Spleen (tissue), 11 donors: ENCODE data around the gene DEF6. TPM values are rescaled to one million over a fixed set of nuclear protein-coding genes. Genes with fewer than 3 reads are reported as not detected.

Experiments
- DNase-seq: peaks from one replicate; pipeline ENCODE4 v3.0.0-alpha.2; 2020
- H3K27ac ChIP-seq, 8 donors: fragments of 200-600 bp; sonication (generic) in 7 of 8; 1 replicate in 4 of 8; 2 replicates in 4 of 8; pipeline versions ENCODE4 v1.5.0 to v1.8.0; 2016 to 2021; ENCODE audit warnings: inconsistent platforms in 4 of 8, mild to moderate bottlenecking in 4 of 8, moderate library complexity in 1 of 8
- H3K27me3 ChIP-seq, 7 donors: fragments of 200-600 bp; sonication (generic) in 6 of 7; replicated peaks in 1 of 7; 1 replicate in 4 of 7; 2 replicates in 3 of 7; pipeline versions ENCODE4 v1.5.0 to v1.8.0; 2016 to 2021; ENCODE audit warnings: inconsistent platforms in 3 of 7, mild to moderate bottlenecking in 1 of 7
- H3K36me3 ChIP-seq, 6 donors: fragments of 200-600 bp; sonication (generic) in 5 of 6; 1 replicate in 4 of 6; 2 replicates in 2 of 6; pipeline versions ENCODE4 v1.5.0 to v1.8.0; 2016 to 2021; ENCODE audit warnings: inconsistent platforms in 2 of 6
- H3K4me1 ChIP-seq, 6 donors: fragments of 200-600 bp; sonication (generic) in 5 of 6; 1 replicate in 3 of 6; 2 replicates in 3 of 6; pipeline versions ENCODE4 v1.5.0 to v1.8.0; 2016 to 2021; ENCODE audit warnings: inconsistent platforms in 3 of 6
- H3K4me3 ChIP-seq, 8 donors: fragments of 200-600 bp; sonication (generic) in 7 of 8; 1 replicate in 4 of 8; 2 replicates in 4 of 8; pipeline versions ENCODE4 v1.5.0 to v1.8.0; 2016 to 2021; ENCODE audit warnings: inconsistent platforms in 4 of 8, mild to moderate bottlenecking in 4 of 8, moderate library complexity in 2 of 8
- H3K9me3 ChIP-seq, 8 donors: fragments of 200-600 bp; sonication (generic) in 7 of 8; 1 replicate in 4 of 8; 2 replicates in 4 of 8; pipeline versions ENCODE4 v1.5.0 to v1.8.0; 2016 to 2021; ENCODE audit warnings: inconsistent platforms in 4 of 8
- CTCF ChIP-seq, 11 experiments: fragments of 200-600 bp in 7 of 11; fragments of 450-650 bp in 4 of 11; sonication (generic) in 4 of 11; IDR thresholded peaks in 8 of 11; conservative IDR thresholded peaks in 3 of 11; 1 replicate in 7 of 11; 2 replicates in 4 of 11; pipeline versions ENCODE4 v1.4.0 to v1.8.0; 2016 to 2021; ENCODE audit warnings: antibody characterized with exemption in 11 of 11, inconsistent platforms in 4 of 11, mild to moderate bottlenecking in 1 of 11
- POLR2A ChIP-seq, 3 donors: fragments of 450-650 bp; IDR thresholded peaks; one replicate each; pipeline ENCODE4 v1.5.1; 2017; ENCODE audit warnings: antibody characterized with exemption in 3 of 3, mild to moderate bottlenecking in 1 of 3
- POLR2AphosphoS5 ChIP-seq, 3 donors: sonication (generic); formaldehyde crosslinking; IDR thresholded peaks; one replicate each; pipeline ENCODE4 v1.5.1; 2017; ENCODE audit warnings: antibody characterized with exemption in 3 of 3
- WGBS, 5 donors: extraction: QIAGEN DNeasy Blood & Tissue Kit in 3 of 5; methylation state at CpG; one replicate each; pipeline versions ENCODE4 v1.1.5 to v1.1.7; 2013 to 2018; 5-methylcytosine and 5-hydroxymethylcytosine counted together
- intact Hi-C: fragments of 100-400 bp; cut with DNase I; formaldehyde crosslinking; loops from one replicate; pipeline ENCODE4 v1.15.0; 2023; ENCODE audit warnings: low total_unique reads
- polyA plus RNA-seq, 3 donors: library from polyadenylated mRNA; stranded (reverse); fragments of 200-250 nt; gene quantifications; one replicate each; pipeline ENCODE4 v1.2.1, GENCODE V29; 2013
- total RNA-seq, 7 donors: library from RNA; depleted of rRNA in 3 of 7; stranded (reverse); fragments of >200 nt in 3 of 7; fragmentation: NEBNext Ultra II Directional in 4 of 7; extraction: Animal tissue kit (Norgen Biotek cat#: 25700) in 4 of 7; gene quantifications; one replicate each; pipeline versions ENCODE4 v1.1.0 to v1.2.1, GENCODE V29; 2016 to 2021
- donor health status: healthy with polysubstance abuse.
- donor health status: DM: no; HTN: no; CAD: no; lungs with moderate emphysema.
- donor health status: DM: no; HTN: no; CAD: no.
- donor health status: Bipolar disorder and iron deficiency.
- donor health status: healthy.
- donor health status: DM: no; HTN: no; CAD: no.
- donor health status: DM: yes; HTN: yes; CAD: no.

The DEF6 gene
- total and polyA plus RNA-seq, 10 donors: 57.9 to 132 (median 73.2) TPM

DNA sequence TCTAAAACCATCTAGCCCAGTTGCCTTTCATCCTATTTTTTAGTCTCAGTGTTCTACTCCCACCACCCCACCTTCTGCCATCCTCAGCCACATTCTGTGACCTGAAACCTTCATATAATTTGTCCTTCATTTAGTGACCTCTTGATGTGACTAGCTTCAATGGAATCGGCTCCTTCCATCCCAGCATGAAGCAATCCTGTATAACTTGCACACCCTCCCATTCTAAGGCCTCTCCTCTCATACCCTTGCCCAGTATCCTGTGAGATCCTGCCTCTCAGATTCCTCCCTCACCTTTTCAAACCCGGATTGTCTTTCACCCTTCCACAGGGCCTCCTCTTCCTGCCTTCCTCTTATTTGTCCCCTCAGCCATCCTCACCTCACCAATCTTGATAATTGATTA lies 35.0 kb upstream of the DEF6 start:
- H3K4me1 ChIP-seq: peaks cover 18 to 76% (median 39%) of the 10 kb centered on the region in 6 donors
- no peak overlapping the region for H3K4me3 ChIP-seq
- TF ChIP-seq POLR2AphosphoS5 (IDR thresholded peaks at IDR 0.05): no peak
- no peaks in the 10 kb centered on the region for H3K9me3 ChIP-seq
- whole genome bisulfite sequencing, 5 donors: 38 to 89% (median 74%) methylated on average over 1 to 2 of the region's 2 CpGs
- no peaks in the 10 kb centered on the region for H3K36me3 ChIP-seq
- DNase-seq: no peak
- no peaks in the 10 kb centered on the region for H3K27me3 ChIP-seq
- intact Hi-C loops: no loop called here
- no peak overlapping the region for H3K27ac ChIP-seq

DNA sequence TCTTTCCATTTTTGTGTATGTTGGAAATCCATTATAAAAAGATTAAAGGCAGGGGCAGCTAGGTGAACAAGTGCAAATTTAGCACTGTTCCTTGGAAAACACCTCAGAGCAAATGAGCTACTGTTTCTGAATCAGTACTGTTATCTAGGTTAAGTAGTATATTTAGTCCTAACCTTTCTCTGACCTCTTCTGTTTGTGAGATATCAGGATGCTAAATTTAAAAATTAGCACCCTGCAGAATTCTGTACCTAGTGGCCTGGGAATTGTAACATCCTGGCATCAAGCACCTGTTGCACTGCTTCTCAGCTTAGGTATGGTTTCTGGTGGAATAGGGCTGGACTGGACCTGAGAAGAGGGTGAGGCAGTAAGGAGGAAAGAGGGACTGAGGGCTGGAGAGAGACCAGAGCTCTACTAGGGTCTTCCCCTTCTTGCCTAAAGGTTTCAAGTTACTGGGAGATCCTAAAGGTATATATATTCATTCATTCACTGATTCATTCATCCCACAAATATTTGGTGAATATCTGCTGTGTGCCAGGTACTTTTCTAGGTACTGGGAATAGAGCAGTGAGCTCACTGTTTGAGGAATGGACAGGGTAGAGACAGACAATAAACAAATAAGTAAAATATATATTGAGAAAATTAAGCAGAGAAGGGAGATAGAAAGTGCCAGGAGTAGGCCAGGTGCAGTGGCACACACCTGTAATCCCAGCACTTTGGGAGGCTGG lies 32.9 kb upstream of the DEF6 start:
- Histone ChIP-seq H3K27me3 (no peaks in the 10 kb centered on the region), H3K36me3 (peaks cover 0 to under 1% (median 0%) of the 10 kb centered on the region in 6 donors), H3K4me1 (peaks cover 11 to 61% (median 27%) of the 10 kb centered on the region in 6 donors), H3K4me3 (no peak overlapping the region), H3K27ac (no peak overlapping the region), H3K9me3 (no peaks in the 10 kb centered on the region)
- TF ChIP-seq CTCF (IDR thresholded peaks at IDR 0.05 in 8 of 11, conservative IDR thresholded peaks at IDR 0.05 in 3 of 11) (no peak), POLR2AphosphoS5 (IDR thresholded peaks at IDR 0.05) (no peak), POLR2A (IDR thresholded peaks at IDR 0.05) (no peak)
- DNase-seq: no peak
- intact Hi-C loops: no loop called here

GRCh38 chr6:35265523-35265922 lies 32.1 kb upstream of the DEF6 start:
- intact Hi-C loops: no loop called here
- TF ChIP-seq POLR2AphosphoS5 (IDR thresholded peaks at IDR 0.05): no peak
- no peak for TF ChIP-seq POLR2A (IDR thresholded peaks at IDR 0.05)
- no peak for TF ChIP-seq CTCF (IDR thresholded peaks at IDR 0.05 in 8 of 11, conservative IDR thresholded peaks at IDR 0.05 in 3 of 11)
- H3K27ac ChIP-seq: no peak overlapping the region
- peaks cover 0 to 9% (median 0%) of the 10 kb centered on the region in 6 donors for H3K36me3 ChIP-seq
- H3K9me3 ChIP-seq: no peaks in the 10 kb centered on the region
- no peak for DNase-seq
- H3K27me3 ChIP-seq: no peaks in the 10 kb centered on the region
- H3K4me1 ChIP-seq: peaks cover 7 to 53% (median 22%) of the 10 kb centered on the region in 6 donors
- H3K4me3 ChIP-seq: no peak overlapping the region
- 88 to 95% (median 93%) methylated on average over 2 of the region's 2 CpGs for WGBS, 5 donors

GRCh38 chr6:35267446-35267845 lies 30.2 kb upstream of the DEF6 start:
- Histone ChIP-seq H3K27me3 (no peaks in the 10 kb centered on the region), H3K4me3 (no peak overlapping the region), H3K27ac (no peak overlapping the region), H3K4me1 (peaks cover 0 to 34% (median 14%) of the 10 kb centered on the region in 6 donors), H3K36me3 (peaks cover 0 to 13% (median 0%) of the 10 kb centered on the region in 6 donors), H3K9me3 (no peaks in the 10 kb centered on the region)
- TF ChIP-seq POLR2AphosphoS5 (IDR thresholded peaks at IDR 0.05) (no peak), POLR2A (IDR thresholded peaks at IDR 0.05) (no peak), CTCF (IDR thresholded peaks at IDR 0.05 in 8 of 11, conservative IDR thresholded peaks at IDR 0.05 in 3 of 11) (no peak)
- no peak for DNase-seq
- intact Hi-C loops: no loop called here
- WGBS, 5 donors: 92 to 97% (median 95%) methylated on average over 8 of the region's 8 CpGs
